ENCODE measurements around the gene LRRC38. TPM values are rescaled to one million over a fixed set of nuclear protein-coding genes. Genes with fewer than 3 reads are reported as not detected.

The LRRC38 gene
- total and polyA plus RNA-seq, 2 of the 8 experiments (the other 6 are each of a cell fraction or from before 2014, with no cell fraction given) = 0.17 to 0.63 TPM

GRCh38 chr1:13513063-13513894 lies 524 bp downstream of the LRRC38 start:
- H3K56ac ChIP-seq (replicated peaks; ENCODE audit: insufficient read length, low read depth, low read length) = no peak overlapping the region
- no peak overlapping the region for H3K14ac ChIP-seq (ENCODE audit: insufficient read length)
- peak overlapping the region; percentile 38 to 57 (median 44) for H3K4me3 ChIP-seq (ENCODE audit: extremely low read depth in 1 of 4, insufficient read depth in 2 of 4, low read depth in 3 of 4, low read length in 4 of 4)
- no peaks in the 10 kb centered on the region for H3K79me1 ChIP-seq (ENCODE audit: low read depth, low read length)
- H3K27me3 ChIP-seq (replicated peaks in 1 of 4; ENCODE audit: control insufficient read depth in 3 of 4, extremely low read depth in 1 of 4, insufficient read depth in 3 of 4, low read length in 3 of 4) = peaks cover 27 to 79% (median 58%) of the 10 kb centered on the region in 4 experiments
- no peak overlapping the region for H2BK120ac ChIP-seq (replicated peaks; ENCODE audit: low read depth, low read length)
- peak overlapping the region in 1 of 4 experiments; percentile 9; a peak in 1 of 7 replicates for H3K9ac ChIP-seq (replicated peaks in 1 of 4; ENCODE audit: extremely low read depth in 1 of 4, low read depth in 3 of 4, low read length in 3 of 4)
- H2BK20ac ChIP-seq (ENCODE audit: low read length) = no peak overlapping the region
- H3K4me2 ChIP-seq (ENCODE audit: insufficient read depth in 1 of 2, low read depth in 2 of 2, low read length in 2 of 2) = peak overlapping the region; percentile 82
- DNase-seq (ENCODE audit: low read depth in 1 of 2, low spot score in 2 of 2) (peak in 1 of 2 experiments; percentile 59), FAIRE-seq (no peak)
- no peak overlapping the region for H4K5ac ChIP-seq (ENCODE audit: insufficient read length, low read depth, low read length)
- no peak overlapping the region for H4K91ac ChIP-seq (replicated peaks; ENCODE audit: insufficient read length, low read length)
- H3K36me3 ChIP-seq (ENCODE audit: control insufficient read depth in 2 of 4, insufficient read depth in 4 of 4, low read length in 3 of 4) = no peaks in the 10 kb centered on the region
- H3K18ac ChIP-seq (ENCODE audit: extremely low read depth, low read length) = peak overlapping the region; percentile 71; the same call in 1 of the 2 replicates
- CTCF ChIA-PET (ENCODE audit: partially characterized antibody) = interaction anchor here (0.7 to 1.5 kb wide), 4 partner anchors 8 to 883 kb away, joined by 3 to 4 read pairs (median 3); no protein-coding TSS in a partner anchor
- H3K4me1 ChIP-seq (replicated peaks in 1 of 4; ENCODE audit: control insufficient read depth in 3 of 4, insufficient read depth in 4 of 4, low read length in 3 of 4) = peaks cover 0 to 10% (median 5%) of the 10 kb centered on the region in 4 experiments; a peak in 4 of 7 replicates
- POLR2A ChIA-PET (ENCODE audit: partially characterized antibody) = interaction anchor here (0.6 kb wide), 1 partner anchor 87 kb away, joined by 3 read pairs; no protein-coding TSS in a partner anchor
- H3K9me3 ChIP-seq (ENCODE audit: insufficient read depth in 2 of 2, low read depth in 1 of 2, low read length in 1 of 2) = no peaks in the 10 kb centered on the region
- WGBS, 2 experiments (ENCODE audit: extremely low coverage in 1 of 2, insufficient coverage in 1 of 2, insufficient read length in 1 of 2, insufficient replicate concordance in 2 of 2, low coverage in 1 of 2, low lambda C conversion rate in 2 of 2, missing lambda C conversion rate in 1 of 2) = 6% methylated on average over 57 of the region's 98 CpGs; no CpG with 5 or more reads in 1 of the 2 experiments
- H3K23me2 ChIP-seq (ENCODE audit: low read depth, low read length) = peaks cover 6% of the 10 kb centered on the region
- H4K8ac ChIP-seq (ENCODE audit: extremely low read depth, insufficient read depth, low read length) = peak overlapping the region; percentile 75
- H3K4ac ChIP-seq (replicated peaks; ENCODE audit: insufficient read length, low read depth, low read length) = no peak overlapping the region
- H3K79me2 ChIP-seq (ENCODE audit: control insufficient read depth in 1 of 2, insufficient read depth in 2 of 2, low read length in 2 of 2) = no peaks in the 10 kb centered on the region
- no peak overlapping the region for H2AK5ac ChIP-seq (ENCODE audit: low read depth, low read length)
- H2BK15ac ChIP-seq (ENCODE audit: low read length) = no peak overlapping the region; the same call in 1 of the 2 replicates
- H3K23ac ChIP-seq (ENCODE audit: insufficient read length) = no peak overlapping the region
- peak overlapping the region; percentile 39; the same call in 1 of the 2 replicates for H2BK12ac ChIP-seq (ENCODE audit: low read depth, low read length)
- H2AFZ ChIP-seq (ENCODE audit: low read length) = peak overlapping the region; percentile 61
- no peak overlapping the region for H3K27ac ChIP-seq (ENCODE audit: low read depth, low read length)
- H4K20me1 ChIP-seq (replicated peaks in 1 of 2; ENCODE audit: control insufficient read depth in 1 of 2, insufficient read depth in 2 of 2, low read length in 2 of 2) = peaks cover 0 to 5% of the 10 kb centered on the region in 2 experiments
- no peak overlapping the region for H2BK5ac ChIP-seq (ENCODE audit: low read depth, low read length)
- peak; percentile 47; the same call in 1 of the 2 replicates for TF ChIP-seq EGR1 (IDR thresholded peaks at IDR 0.05; ENCODE audit: borderline replicate concordance, low read depth, low read length)
- TF ChIP-seq RXRA (IDR thresholded peaks at IDR 0.05; ENCODE audit: insufficient read depth, low read depth, low read length) = no peak
- TF ChIP-seq ZNF274 (IDR thresholded peaks at IDR 0.05; ENCODE audit: borderline replicate concordance, extremely low read depth, low read length) = no peak
- TF ChIP-seq, protein P1, sequence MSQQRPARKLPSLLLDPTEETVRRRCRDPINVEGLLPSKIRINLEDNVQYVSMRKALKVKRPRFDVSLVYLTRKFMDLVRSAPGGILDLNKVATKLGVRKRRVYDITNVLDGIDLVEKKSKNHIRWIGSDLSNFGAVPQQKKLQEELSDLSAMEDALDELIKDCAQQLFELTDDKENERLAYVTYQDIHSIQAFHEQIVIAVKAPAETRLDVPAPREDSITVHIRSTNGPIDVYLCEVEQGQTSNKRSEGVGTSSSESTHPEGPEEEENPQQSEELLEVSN (IDR thresholded peaks at IDR 0.05) = peak; percentile 81
- 0 out of 2 replicates have a peak, but pooled peaks have one; percentile 16 for TF ChIP-seq TBP (IDR thresholded peaks at IDR 0.05; ENCODE audit: low read depth, low read length)
- peak; percentile 80 for TF ChIP-seq SUZ12 (IDR thresholded peaks at IDR 0.05; ENCODE audit: low read length)
- peak; percentile 86 for TF ChIP-seq EZH2 (IDR thresholded peaks at IDR 0.05; ENCODE audit: low read depth, low read length, severe bottlenecking)
- TF ChIP-seq SIN3A (conservative IDR thresholded peaks at IDR 0.05 in 1 of 2, IDR thresholded peaks at IDR 0.05 in 1 of 2; ENCODE audit: low read depth in 1 of 2, low read length in 2 of 2) = peak in 1 of 2 experiments; percentile 47; a peak in 1 of 4 replicates
- no peak for TF ChIP-seq SRF (IDR thresholded peaks at IDR 0.05; ENCODE audit: low read depth, low read length)
- no peak for TF ChIP-seq CEBPB (IDR thresholded peaks at IDR 0.05; ENCODE audit: low read depth, low read length)
